Thyroid gland (tissue), 4 donors: ENCODE measurements around the gene OPALIN.

Source experiments
- POLR2A ChIP-seq, 2 donors: fragments of 450-650 bp; IDR thresholded peaks; one replicate each; pipeline ENCODE4 v1.6.1; 2017; ENCODE audit warnings: antibody characterized with exemption in 2 of 2, mild to moderate bottlenecking in 2 of 2, moderate library complexity in 1 of 2
- TF ChIP-seq, protein P1 (sequence below), 6 experiments: fragments of 200-600 bp in 3 of 6; fragments of 450-650 bp in 3 of 6; sonication (generic) in 3 of 6; IDR thresholded peaks; one replicate each; pipeline ENCODE4 v1.5.1; 2016 to 2019; ENCODE audit warnings: antibody characterized with exemption in 6 of 6, mild to moderate bottlenecking in 2 of 6, inconsistent platforms in 1 of 6, moderate library complexity in 1 of 6

DNA sequence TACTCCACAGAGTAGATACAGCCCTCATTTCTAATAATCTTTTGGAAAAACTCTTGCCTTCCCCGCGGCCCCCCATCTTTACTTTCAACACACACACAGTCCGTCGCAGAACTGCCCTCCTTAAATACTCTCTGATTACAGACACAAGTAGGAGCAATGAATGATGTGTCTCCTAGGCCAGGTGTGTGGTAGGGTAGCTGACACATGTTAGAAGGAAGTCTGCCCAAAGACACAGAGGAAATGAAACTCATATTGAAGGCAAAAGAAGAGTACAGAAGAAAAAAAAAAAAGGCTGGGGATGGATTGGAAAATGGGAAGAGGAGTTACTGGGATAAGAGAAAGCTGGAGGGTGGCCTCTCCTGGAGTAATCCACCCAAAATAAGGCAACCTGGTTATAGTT lies 14.6 kb downstream of the OPALIN start:
- TF ChIP-seq POLR2A (IDR thresholded peaks at IDR 0.05), result no peak
- TF ChIP-seq, protein P1, sequence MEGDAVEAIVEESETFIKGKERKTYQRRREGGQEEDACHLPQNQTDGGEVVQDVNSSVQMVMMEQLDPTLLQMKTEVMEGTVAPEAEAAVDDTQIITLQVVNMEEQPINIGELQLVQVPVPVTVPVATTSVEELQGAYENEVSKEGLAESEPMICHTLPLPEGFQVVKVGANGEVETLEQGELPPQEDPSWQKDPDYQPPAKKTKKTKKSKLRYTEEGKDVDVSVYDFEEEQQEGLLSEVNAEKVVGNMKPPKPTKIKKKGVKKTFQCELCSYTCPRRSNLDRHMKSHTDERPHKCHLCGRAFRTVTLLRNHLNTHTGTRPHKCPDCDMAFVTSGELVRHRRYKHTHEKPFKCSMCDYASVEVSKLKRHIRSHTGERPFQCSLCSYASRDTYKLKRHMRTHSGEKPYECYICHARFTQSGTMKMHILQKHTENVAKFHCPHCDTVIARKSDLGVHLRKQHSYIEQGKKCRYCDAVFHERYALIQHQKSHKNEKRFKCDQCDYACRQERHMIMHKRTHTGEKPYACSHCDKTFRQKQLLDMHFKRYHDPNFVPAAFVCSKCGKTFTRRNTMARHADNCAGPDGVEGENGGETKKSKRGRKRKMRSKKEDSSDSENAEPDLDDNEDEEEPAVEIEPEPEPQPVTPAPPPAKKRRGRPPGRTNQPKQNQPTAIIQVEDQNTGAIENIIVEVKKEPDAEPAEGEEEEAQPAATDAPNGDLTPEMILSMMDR (IDR thresholded peaks at IDR 0.05), result no peak
